ENCODE results near the gene DLG2.

Gene DLG2

DNA sequence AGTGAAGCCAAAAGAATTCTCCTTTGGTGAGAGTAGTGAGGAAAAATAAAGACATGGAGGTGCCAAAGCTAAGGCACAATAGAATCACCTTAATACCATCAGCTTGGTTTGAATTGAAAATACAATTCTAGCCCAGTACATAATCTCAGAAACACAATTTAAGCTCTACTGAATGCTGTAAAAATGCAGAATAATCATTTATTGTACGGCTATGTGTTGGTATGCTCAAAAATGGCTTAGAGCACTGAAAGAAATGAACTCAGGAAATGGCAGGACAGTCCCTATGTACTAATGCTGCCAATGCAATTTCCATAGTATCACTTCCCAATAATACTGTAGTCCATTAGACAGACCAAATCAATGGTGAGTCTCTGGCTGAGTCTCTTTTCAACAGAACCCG, 798.5 kb downstream of the DLG2 start:
- ChIA-PET CTCF (no interaction called here), POLR2A (no interaction called here)
- DNase-seq (ENCODE audit: low read depth, low spot score), result no peak
- no peak for TF ChIP-seq CTCF (IDR thresholded peaks at IDR 0.05; ENCODE audit: insufficient read depth, low read length, missing control alignments)
- H3K4me3 ChIP-seq (ENCODE audit: low read depth, low read length), result no peak overlapping the region

DNA sequence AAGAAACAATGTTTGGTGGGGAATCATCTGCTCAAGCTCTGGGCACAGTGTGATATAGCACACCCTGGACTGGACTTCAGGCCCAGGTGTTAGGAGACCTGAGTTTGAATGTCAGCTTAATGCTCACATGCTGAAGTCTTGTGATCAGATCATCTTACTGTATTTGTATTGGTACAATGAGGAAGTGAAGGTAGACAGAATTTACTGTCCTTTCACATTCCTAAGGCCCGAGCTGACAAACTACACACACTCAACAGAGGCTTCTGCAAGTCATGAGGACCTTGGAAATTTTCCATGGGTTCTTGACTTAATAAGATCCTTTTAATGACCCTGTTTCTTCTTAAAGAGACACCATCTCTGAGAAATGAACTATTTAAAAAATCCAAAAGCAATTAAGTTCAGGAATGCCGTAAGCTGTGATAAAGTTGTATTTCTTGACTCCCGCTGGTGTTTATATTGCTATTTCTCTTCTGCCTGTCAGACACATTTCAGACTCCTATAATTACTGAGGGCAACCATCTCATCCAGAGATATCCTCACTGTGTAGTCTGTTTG, 802.0 kb downstream of the DLG2 start:
- no peak for TF ChIP-seq CTCF (IDR thresholded peaks at IDR 0.05; ENCODE audit: insufficient read depth, low read length, missing control alignments)
- no peak overlapping the region for H3K4me3 ChIP-seq (ENCODE audit: low read depth, low read length)
- POLR2A ChIA-PET, result no interaction called here
- no peak for DNase-seq (ENCODE audit: low read depth, low spot score)
- CTCF ChIA-PET, result no interaction called here

DNA sequence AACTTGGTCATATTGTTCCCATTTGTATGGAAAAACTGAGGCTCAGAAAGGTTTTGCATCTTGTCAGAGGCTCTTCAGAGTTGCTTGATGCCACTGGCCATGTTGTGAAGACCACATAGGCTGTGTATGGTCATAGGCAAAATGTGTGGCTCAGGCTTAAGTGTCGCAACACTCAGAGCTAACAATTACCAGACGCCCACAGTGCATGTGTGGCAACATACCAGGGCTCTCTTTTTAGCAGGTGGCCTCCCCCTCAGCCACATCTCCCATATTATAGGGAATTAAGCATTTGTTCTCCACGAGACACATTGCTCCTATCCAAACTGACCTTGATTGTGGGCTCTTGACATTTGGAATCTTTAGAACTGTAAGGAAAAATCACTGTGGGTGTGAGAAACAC, 802.5 kb downstream of the DLG2 start:
- ChIA-PET CTCF (no interaction called here), POLR2A (no interaction called here)
- no peak for DNase-seq (ENCODE audit: low read depth, low spot score)
- no peak for TF ChIP-seq CTCF (IDR thresholded peaks at IDR 0.05; ENCODE audit: insufficient read depth, low read length, missing control alignments)
- H3K4me3 ChIP-seq (ENCODE audit: low read depth, low read length), result no peak overlapping the region

- ChIA-PET POLR2A (no interaction called here), CTCF (no interaction called here)
- DNase-seq (ENCODE audit: low read depth, low spot score), result no peak
- H3K4me3 ChIP-seq (ENCODE audit: low read depth, low read length), result no peak overlapping the region
- TF ChIP-seq CTCF (IDR thresholded peaks at IDR 0.05; ENCODE audit: insufficient read depth, low read length, missing control alignments), result no peak
Measured at GRCh38 chr11:84819537-84819936, 807.6 kb downstream of the DLG2 start.

- H3K4me3 ChIP-seq (ENCODE audit: low read depth, low read length), result no peak overlapping the region
- ChIA-PET POLR2A (no interaction called here), CTCF (no interaction called here)
- TF ChIP-seq CTCF (IDR thresholded peaks at IDR 0.05; ENCODE audit: insufficient read depth, low read length, missing control alignments), result no peak
- DNase-seq (ENCODE audit: low read depth, low spot score), result no peak
Measured at GRCh38 chr11:84819128-84819527, 808.0 kb downstream of the DLG2 start.

DNA sequence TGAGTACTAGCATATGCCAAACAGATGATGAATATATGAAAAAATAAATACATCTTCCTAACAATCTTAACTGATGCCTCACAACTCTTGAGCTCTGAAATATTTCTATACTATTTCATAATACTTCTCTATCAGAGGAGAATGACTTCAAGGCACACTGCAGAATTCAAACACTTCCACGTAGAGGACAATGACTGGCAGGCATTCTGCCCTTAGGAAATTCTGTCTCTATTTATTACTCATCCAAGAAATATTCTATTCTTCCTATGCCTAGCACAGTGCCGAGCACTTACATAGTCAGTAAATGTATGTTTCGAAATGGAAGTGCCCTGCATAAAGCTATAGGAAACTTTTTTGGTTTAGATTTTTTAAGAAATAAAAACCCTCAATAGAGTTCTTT, 809.1 kb downstream of the DLG2 start:
- ChIA-PET POLR2A (no interaction called here), CTCF (no interaction called here)
- no peak for TF ChIP-seq CTCF (IDR thresholded peaks at IDR 0.05; ENCODE audit: insufficient read depth, low read length, missing control alignments)
- DNase-seq (ENCODE audit: low read depth, low spot score), result no peak
- H3K4me3 ChIP-seq (ENCODE audit: low read depth, low read length), result no peak overlapping the region
